ENCODE measurements around the gene CAMTA1. TPM values are rescaled to one million over a fixed set of nuclear protein-coding genes. Genes with fewer than 3 reads are reported as not detected.

Gene CAMTA1
- total RNA-seq, 1 experiment from 2014 or later = 60.0 TPM

GRCh38 chr1:7474143-7474490, 688.9 kb downstream of the CAMTA1 start:
- H3K27ac Mint-ChIP-seq (ENCODE audit: unreplicated experiment) = no peak overlapping the region
- no peak overlapping the region for H3K4me3 ChIP-seq (ENCODE audit: low read depth, low read length)
- no TSS peak for BruUV-seq (replicated peaks)
- DNase-seq = no peak
- no peaks in the 10 kb centered on the region for H3K4me1 Mint-ChIP-seq (ENCODE audit: low read depth, unreplicated experiment)
- no peaks in the 10 kb centered on the region for H3K9me3 ChIP-seq
- TF ChIP-seq CTCF (IDR thresholded peaks at IDR 0.05; ENCODE audit: insufficient read depth in 1 of 2, low read depth in 1 of 2, low read length in 1 of 2, severe bottlenecking in 1 of 2, unreplicated experiment in 1 of 2) = no peak
- POLR2A ChIA-PET = no interaction called here
- no peaks in the 10 kb centered on the region for H3K36me3 Mint-ChIP-seq (ENCODE audit: insufficient read depth, unreplicated experiment)
- no peaks in the 10 kb centered on the region for H3K27me3 ChIP-seq (replicated peaks; ENCODE audit: control insufficient read depth, insufficient read depth, low read length)
- intact Hi-C loops (cut with micrococcal nuclease; ENCODE audit: unreplicated experiment) = no loop called here
- peaks cover 12% of the 10 kb centered on the region for H3K27me3 Mint-ChIP-seq (ENCODE audit: insufficient read depth, unreplicated experiment)
- no peaks in the 10 kb centered on the region for H3K9me3 Mint-ChIP-seq (ENCODE audit: unreplicated experiment)
- H3K36me3 ChIP-seq (ENCODE audit: control insufficient read depth, insufficient read depth, low read length) = no peaks in the 10 kb centered on the region
- H3K4me1 ChIP-seq = no peaks in the 10 kb centered on the region
- no peak overlapping the region for H3K4me3 Mint-ChIP-seq (ENCODE audit: unreplicated experiment)
- CTCF ChIA-PET = interaction anchor here (0.5 to 1.4 kb wide), 3 partner anchors 20 to 194 kb away, joined by 3 to 6 read pairs (median 5); no protein-coding TSS in a partner anchor

- no peaks in the 10 kb centered on the region for H3K9me3 ChIP-seq
- DNase-seq = no peak
- no peaks in the 10 kb centered on the region for H3K4me1 ChIP-seq
- peaks cover 6% of the 10 kb centered on the region for H3K27me3 Mint-ChIP-seq (ENCODE audit: insufficient read depth, unreplicated experiment)
- H3K36me3 Mint-ChIP-seq (ENCODE audit: insufficient read depth, unreplicated experiment) = no peaks in the 10 kb centered on the region
- no peaks in the 10 kb centered on the region for H3K36me3 ChIP-seq (ENCODE audit: control insufficient read depth, insufficient read depth, low read length)
- BruUV-seq (replicated peaks) = no TSS peak
- peak in 1 of 2 experiments; percentile 19 for TF ChIP-seq CTCF (IDR thresholded peaks at IDR 0.05; ENCODE audit: insufficient read depth in 1 of 2, low read depth in 1 of 2, low read length in 1 of 2, severe bottlenecking in 1 of 2, unreplicated experiment in 1 of 2)
- no peak overlapping the region for H3K4me3 ChIP-seq (ENCODE audit: low read depth, low read length)
- no peaks in the 10 kb centered on the region for H3K27me3 ChIP-seq (replicated peaks; ENCODE audit: control insufficient read depth, insufficient read depth, low read length)
- no peak overlapping the region for H3K27ac Mint-ChIP-seq (ENCODE audit: unreplicated experiment)
- intact Hi-C loops (cut with micrococcal nuclease; ENCODE audit: unreplicated experiment) = no loop called here
- POLR2A ChIA-PET = no interaction called here
- CTCF ChIA-PET = interaction anchor here (0.6 to 1.4 kb wide), 4 partner anchors 21 to 433 kb away, joined by 3 to 5 read pairs (median 4); no protein-coding TSS in a partner anchor
- H3K9me3 Mint-ChIP-seq (ENCODE audit: unreplicated experiment) = no peaks in the 10 kb centered on the region
- no peak overlapping the region for H3K4me3 Mint-ChIP-seq (ENCODE audit: unreplicated experiment)
- H3K4me1 Mint-ChIP-seq (ENCODE audit: low read depth, unreplicated experiment) = no peaks in the 10 kb centered on the region
Observed at GRCh38 chr1:7474786-7475502, 689.7 kb downstream of the CAMTA1 start.

- POLR2A ChIA-PET = no interaction called here
- intact Hi-C loops (cut with micrococcal nuclease; ENCODE audit: unreplicated experiment) = no loop called here
- DNase-seq = no peak
- no peaks in the 10 kb centered on the region for H3K27me3 ChIP-seq (replicated peaks; ENCODE audit: control insufficient read depth, insufficient read depth, low read length)
- no peaks in the 10 kb centered on the region for H3K4me1 Mint-ChIP-seq (ENCODE audit: low read depth, unreplicated experiment)
- no peaks in the 10 kb centered on the region for H3K36me3 ChIP-seq (ENCODE audit: control insufficient read depth, insufficient read depth, low read length)
- no peaks in the 10 kb centered on the region for H3K4me1 ChIP-seq
- no peak overlapping the region for H3K27ac Mint-ChIP-seq (ENCODE audit: unreplicated experiment)
- H3K4me3 Mint-ChIP-seq (ENCODE audit: unreplicated experiment) = no peak overlapping the region
- H3K4me3 ChIP-seq (ENCODE audit: low read depth, low read length) = no peak overlapping the region
- no peaks in the 10 kb centered on the region for H3K9me3 Mint-ChIP-seq (ENCODE audit: unreplicated experiment)
- no peak for TF ChIP-seq CTCF (IDR thresholded peaks at IDR 0.05; ENCODE audit: insufficient read depth in 1 of 2, low read depth in 1 of 2, low read length in 1 of 2, severe bottlenecking in 1 of 2, unreplicated experiment in 1 of 2)
- BruUV-seq (replicated peaks) = no TSS peak
- peaks cover 3% of the 10 kb centered on the region for H3K27me3 Mint-ChIP-seq (ENCODE audit: insufficient read depth, unreplicated experiment)
- H3K9me3 ChIP-seq = no peaks in the 10 kb centered on the region
- CTCF ChIA-PET = no interaction called here
- H3K36me3 Mint-ChIP-seq (ENCODE audit: insufficient read depth, unreplicated experiment) = no peaks in the 10 kb centered on the region
Observed at GRCh38 chr1:7475691-7476090, 690.4 kb downstream of the CAMTA1 start.
